ENCODE results near the gene CHRND.
"Not testable (repeated sequence)": the region's sequence is repeated elsewhere in the genome, so short reads cannot be mapped to it uniquely, and the experiment has no call there.

CHRND gene

DNA sequence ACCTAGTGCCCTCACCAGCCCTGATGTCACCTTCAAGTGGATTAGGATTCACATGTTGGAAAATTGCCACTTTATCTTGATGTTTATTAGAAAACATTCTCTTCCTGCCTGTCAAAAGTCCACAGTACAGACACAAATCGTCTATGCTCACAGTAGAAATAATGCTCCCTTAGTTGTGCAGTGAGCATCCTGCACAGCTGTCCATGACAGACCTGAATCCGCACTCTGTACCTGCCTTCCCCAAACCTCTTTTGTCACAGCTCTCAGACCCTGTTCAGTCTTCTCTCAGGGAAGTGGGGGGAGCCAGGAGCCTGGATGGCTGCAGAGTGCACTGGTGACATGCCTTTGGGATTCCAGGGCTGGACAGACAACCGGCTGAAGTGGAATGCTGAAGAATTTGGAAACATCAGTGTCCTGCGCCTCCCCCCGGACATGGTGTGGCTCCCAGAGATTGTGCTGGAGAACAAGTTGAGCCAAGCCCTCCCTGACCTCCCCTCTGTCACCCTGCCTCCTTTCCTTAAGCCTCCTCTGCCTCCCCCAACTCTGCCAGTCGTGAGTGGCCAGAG is 2.0 kb downstream of the CHRND start:
- no peak for DNase-seq (ENCODE audit: low spot score)

DNA sequence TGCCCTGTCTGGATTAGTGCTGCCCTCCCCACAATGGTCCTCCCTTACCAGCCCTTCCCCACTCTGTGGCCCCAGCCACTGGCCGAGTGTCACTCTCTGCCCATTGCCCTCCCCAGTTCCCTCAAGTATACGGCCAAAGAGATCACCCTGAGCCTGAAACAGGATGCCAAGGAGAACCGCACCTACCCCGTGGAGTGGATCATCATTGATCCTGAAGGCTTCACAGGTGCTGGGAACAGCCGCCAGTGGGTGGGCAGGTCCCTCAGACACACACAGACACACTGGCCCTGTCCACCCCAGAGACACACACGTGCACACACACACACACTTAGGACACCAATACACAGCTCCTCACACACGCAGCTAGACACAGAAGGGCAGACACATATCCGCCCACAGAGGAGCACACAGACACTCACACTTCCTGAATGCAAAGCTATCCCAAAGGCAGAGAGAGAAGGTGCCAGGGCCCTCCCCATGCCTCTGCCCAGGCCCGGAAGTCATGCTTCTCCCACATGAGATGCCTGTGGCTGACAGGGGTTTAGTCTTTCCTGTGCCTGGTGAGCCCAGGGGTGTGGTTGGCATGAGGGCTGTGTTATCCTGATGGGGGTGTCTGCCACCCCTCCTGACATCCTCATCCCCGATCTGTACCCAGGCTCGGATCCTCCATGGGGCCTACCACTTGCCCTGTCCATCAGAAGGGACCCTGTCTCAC is 2.9 kb downstream of the CHRND start:
- DNase-seq (ENCODE audit: low spot score): no peak

DNA sequence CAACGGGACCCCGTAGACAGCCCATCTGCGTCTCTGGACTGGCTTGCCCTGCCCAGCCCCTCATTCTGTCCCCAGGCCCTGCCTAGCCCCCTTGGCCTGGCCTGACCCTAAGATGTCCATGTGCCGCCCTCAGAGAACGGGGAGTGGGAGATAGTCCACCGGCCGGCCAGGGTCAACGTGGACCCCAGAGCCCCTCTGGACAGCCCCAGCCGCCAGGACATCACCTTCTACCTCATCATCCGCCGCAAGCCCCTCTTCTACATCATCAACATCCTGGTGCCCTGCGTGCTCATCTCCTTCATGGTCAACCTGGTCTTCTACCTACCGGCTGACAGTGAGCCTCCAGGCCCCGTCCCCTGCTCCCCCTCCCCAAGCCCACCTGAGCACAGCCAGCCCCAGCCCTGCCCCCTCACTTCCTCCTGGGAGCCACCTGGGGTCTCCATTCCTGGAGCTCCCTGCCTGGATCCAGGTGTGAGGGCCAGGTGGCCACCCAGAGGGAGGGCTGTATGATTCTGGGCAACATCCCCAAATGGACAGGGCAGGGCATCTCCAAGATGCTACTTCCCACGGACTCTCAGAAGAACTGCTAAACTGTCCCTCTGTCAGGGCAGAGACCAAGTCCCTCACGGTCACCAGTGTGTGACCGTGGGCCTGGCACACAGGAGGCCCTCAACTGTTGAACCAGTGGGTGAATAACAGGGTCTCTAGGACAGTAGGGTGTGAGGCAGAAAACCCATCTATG is 4.0 kb downstream of the CHRND start:
- DNase-seq (ENCODE audit: low spot score): no peak

DNA sequence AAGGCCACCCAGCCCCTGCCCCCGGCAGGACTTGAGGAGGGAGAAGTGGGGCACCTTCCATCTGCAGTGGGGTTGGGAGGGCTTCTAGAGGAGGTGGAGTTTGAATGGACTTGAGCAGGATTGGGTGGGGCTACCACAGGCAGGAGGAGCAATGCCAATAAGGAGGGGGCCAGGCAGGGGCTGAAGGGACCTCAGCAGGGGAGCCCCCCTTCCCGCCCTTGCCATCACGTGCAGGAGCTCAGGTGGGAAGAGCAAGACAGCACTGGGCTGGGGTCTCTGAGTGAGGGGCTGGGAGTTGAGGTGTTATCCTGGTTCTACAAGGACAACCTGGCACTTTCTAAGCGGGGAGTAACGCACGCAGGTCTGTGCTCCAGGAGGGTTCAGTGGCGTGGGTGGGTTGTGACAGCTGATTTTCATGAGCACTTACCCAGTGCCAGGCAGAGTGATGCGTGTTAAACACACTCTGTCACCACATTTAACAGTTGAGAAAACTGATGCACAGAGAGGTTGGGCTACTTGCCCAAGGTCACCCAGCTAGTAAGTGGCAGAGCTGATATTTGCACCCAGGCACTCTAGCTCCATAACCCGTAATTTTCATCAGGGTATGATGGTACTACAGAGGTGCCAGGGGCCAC is 4.8 kb downstream of the CHRND start:
- no peak for DNase-seq (ENCODE audit: low spot score)

DNA sequence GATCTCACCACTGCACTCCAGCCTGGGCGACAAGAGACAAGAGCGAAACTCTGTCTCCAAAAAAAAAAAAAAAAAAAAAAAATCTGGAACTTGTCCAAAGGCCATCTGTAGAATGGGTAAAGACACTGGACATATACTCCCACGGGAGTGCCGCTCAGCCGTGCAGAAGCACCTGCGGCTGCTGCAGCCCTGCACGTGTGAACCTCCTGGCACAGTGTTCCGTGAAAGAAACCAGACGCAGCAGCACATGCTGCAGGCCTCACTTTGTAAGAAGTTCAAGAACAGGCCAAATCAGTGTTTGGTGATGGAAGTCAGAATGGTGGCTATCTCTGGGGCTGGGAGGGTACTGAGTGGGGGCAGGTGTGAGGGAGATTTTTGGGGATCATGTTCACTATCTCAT is 6.5 kb downstream of the CHRND start:
- no peak for DNase-seq (ENCODE audit: low spot score)

DNA sequence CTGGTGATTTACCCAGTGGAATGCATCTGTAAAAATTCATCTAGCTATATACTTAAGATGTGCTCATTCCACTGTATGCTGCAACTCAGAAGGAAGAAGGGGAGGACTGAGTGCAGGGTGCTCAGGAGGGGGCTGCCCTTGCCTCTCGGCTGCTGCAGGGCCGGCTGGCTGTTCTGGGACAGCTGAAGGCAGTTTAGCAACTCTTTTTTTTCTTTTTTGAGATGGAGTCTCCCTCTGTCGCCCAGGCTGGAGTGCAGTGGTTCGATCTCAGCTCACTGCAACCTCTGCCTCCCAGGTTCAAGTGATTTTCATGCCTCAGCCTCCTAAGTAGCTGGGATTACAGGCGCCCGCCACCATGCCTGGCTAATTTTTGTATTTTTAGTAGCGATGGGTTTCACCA is 6.9 kb downstream of the CHRND start:
- not testable (repeated sequence) for DNase-seq (ENCODE audit: low spot score)

DNA sequence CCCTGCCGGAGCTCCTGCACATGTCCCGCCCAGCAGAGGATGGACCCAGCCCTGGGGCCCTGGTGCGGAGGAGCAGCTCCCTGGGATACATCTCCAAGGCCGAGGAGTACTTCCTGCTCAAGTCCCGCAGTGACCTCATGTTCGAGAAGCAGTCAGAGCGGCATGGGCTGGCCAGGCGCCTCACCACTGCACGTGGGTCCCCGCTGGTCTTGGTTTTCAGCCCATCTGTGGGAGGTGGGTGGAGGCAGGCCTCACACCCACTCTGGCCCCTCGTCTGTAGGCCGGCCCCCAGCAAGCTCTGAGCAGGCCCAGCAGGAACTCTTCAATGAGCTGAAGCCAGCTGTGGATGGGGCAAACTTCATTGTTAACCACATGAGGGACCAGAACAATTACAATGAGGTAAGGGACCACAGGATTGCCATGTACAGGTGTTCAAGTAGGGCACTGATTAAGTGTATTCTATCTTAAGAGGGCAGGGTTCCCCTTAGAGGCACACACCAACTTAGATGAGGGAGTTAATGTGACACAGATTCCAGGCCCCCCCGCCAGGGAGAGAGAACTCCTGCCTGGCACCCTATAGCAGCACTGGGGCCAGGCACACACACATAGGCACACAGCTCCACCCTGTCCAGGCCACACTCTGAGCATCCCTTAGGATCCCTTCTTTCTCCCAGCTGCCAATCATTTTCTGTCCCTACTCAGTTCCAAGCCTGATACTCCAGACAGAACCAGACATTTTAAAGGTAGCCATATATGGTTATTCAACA is 8.2 kb downstream of the CHRND start:
- DNase-seq (ENCODE audit: low spot score): no peak

DNA sequence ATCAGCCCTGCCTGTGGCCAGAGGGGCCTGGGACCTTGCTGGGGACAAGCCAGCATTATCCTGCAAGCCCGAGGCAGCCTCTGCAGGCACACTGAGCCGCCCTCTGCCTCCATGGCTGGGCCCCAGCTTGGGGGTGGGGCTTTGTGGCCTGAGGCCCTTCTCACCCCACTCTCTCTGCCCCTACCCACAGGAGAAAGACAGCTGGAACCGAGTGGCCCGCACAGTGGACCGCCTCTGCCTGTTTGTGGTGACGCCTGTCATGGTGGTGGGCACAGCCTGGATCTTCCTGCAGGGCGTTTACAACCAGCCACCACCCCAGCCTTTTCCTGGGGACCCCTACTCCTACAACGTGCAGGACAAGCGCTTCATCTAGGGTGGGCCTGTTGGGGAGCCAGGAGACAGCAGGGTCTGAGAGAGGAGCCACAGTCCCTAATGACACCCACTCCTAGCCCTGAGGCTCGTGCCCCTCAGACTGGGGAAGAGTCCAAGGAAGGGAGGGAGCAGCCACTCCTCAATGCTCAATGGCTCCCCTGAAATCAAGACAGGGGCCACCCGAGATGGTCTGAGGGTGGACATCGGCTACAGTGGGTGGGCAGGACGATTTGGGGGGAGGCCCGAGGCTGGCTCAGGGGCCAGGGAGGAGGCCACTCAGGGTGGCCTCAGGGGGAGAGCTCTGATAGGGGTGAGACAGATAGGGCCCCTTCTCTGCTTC is 9.1 kb downstream of the CHRND start:
- no peak for DNase-seq (ENCODE audit: low spot score)

DNA sequence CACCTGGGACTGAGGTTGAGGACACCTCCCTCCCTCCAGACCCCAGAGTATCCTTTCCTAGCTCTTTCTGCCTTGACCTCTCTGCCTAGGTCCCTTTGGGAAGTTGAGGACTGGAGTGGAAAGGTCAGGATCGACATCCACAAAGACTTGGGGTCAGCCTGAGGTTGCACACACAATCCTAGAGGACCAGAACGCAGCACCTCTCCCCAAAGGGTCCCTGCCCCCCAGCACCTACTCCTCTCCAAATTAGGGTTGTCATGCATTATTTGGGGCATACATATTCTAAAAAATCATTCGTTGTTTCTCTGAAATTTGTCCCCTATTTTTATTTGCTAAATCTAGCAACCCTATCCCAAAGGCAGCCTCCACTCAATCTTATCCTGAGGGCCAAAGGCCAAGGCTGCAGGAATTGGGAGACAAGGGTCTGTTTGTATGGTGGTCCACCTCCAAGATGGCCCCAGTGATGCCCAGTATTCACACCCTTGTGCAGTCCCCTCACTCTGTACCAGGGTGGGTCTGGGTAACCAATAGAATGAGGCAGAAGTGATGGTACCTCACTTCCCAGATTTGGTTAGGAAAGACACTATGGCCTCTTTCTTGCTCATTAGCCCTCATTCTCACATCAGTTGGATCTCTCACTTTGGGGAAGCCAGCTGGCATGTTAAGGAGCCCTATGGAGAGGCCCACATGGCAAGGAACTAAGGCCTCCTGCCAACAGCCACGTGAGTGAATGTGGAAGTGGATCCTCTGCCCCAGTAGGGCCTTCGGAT is 10.0 kb downstream of the CHRND start:
- no peak for DNase-seq (ENCODE audit: low spot score)

DNA sequence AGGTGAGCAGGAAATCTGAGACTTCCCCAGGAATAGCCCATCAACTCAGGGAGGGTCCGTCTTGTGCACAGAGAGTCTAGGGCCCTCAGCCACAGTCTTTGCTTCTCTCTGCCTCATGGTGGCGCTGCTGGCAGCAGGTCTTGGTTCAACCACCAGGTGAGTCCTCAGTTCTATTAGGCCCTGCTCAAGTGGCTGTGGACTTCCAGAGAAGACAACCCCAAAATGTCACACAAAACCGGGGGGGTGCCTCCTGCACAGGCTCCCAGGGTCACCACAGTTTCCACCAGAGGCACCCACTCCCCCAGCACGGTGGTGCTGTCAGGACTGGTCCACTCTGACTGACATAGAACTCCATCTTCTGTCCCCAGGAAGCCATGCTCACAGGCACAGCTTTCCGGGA is 11.1 kb downstream of the CHRND start:
- DNase-seq (ENCODE audit: low spot score): no peak

DNA sequence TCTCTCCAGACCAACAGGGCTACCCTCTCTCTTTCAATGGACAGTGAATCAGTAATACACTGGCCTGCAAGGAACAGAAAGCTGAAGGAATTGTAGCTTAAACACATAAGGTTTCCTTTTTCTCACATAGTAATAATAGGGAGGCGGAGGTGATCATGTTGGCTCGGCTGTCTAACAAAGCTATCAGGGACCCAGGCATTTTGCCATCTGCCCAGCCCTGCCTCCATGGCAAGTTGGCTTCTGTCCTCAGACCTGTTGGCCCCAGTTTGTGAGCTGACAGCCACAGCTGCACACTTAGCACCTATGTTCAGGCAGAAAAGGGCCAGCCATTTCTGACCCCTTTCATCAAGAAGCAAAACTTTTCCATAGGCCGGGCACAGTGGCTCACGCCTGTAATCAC is 11.5 kb downstream of the CHRND start:
- DNase-seq (ENCODE audit: low spot score): no peak

DNA sequence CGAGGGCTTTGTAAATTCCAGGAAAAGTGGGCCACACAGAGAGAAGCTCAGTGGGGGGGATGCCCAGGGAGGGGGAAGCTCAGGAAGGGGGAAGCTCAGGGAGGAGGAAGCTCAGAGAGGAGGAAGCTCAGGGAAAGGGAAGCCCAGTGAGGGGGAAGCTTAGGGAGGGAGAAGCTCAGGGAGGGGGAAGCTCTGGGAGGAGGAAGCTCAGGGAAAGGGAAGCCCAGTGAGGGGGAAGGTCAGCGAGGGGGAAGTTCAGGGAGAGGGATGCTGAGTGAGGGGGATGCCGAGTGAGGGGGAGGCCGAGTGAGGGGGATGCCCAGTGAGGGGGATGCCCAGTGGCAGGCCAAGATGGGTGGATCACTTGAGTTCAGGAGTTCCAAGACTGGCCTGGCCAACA is 12.7 kb downstream of the CHRND start:
- DNase-seq (ENCODE audit: low spot score): no peak

DNA sequence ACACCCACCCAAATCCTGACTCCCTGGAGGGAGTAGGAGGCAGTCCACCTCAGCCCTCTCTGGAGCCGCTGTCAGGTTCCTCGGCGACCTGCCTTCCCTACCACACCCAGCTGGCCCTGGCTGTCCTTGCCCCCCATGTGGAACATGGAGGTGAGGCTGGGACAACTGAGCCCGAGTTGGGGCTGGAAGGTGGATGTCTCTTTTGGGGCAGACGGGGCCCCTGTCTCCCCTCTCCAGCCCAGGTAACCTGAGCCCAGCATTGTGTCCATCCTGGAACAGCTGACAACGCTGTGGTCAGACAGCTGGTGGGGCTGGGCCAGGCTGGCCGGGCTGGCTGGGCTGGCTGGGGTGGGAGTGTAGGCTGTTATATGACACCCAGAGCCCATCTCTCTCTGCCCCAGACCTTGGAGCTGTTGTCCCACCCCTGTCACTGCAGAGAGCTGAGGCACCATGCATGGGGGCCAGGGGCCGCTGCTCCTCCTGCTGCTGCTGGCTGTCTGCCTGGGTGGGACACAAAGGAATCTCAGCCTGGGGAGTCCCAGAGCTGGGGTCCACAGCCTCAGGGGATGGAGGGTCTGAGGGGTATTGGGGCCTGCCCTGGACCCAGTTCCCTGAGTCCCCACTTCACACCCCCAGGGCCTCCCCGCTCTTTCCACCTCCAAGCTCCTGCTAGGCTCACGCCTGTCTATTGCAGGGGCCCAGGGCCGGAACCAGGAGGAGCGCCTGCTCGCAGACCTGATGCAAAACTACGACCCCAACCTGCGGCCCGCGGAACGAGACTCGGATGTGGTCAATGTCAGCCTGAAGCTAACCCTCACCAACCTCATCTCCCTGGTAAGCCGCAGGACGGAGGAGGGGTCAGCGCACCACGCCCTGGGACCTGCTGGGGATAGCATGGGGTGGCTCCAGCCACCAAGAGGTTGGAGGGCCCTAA is 13.6 kb downstream of the CHRND start, which contains the start of gene CHRNG:
CHRNG (plus strand) TSS at position 395 of the 934 bp plus-strand sequence; CDS start at position 451, 56 bp downstream.
- no peak for DNase-seq (ENCODE audit: low spot score)

DNA sequence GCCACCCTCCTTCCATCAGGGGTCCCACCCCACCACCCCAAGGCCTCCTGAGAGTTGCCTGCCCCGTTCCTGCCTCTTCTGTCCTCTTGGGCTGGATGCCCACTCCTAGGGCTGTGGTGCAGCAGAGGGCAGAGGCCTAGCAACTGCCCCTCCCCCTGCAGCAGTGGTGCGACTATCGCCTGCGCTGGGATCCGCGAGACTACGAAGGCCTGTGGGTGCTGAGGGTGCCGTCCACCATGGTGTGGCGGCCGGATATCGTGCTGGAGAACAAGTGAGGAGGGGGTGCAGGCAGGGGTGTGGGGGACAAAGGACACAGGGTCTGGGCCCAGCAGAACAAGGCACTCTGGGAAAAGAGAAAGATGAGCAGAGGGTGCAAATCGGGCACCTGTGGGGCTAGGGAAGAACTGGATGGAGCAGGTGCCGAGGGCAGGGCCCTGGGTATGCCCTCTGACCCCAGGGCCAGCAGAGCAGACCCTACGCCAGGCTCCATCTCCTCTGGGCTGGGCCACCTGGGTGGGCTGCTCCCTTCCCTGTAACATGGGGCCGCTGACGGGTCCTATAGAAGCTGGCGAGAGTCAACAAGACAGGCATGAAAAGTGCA is 14.6 kb downstream of the CHRND start:
- no peak for DNase-seq (ENCODE audit: low spot score)

DNA sequence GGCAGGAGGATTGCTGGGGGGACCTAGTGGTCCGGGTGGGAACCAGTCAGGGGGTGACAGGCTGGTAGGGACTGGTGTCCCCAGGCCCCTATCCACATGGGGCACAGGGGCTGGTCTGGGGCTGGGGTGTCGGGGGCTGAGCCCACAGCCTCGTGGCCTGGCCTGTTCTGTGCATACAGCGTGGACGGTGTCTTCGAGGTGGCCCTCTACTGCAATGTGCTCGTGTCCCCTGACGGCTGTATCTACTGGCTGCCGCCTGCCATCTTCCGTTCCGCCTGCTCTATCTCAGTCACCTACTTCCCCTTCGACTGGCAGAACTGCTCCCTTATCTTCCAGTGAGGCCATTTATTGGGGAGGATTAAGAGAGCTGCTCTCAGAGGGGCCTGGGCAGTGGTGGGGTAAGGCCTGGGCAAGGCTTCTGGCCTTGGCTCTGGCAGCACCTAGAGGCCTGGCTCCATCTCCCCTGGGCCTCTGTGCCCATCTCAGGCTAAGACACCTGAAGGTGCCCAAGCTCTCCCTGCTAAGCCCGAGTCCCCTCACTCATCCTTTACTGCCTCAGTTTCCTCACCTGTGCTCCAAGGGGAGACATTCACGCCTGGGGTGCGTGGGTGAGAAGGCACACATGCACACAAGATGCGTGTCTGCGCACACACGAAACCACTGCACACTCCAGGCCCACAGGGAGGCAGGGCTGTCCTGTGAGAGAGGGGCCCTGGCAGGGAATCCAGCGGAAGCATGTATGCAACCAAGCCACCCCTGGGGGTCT is 15.4 kb downstream of the CHRND start:
- no peak for DNase-seq (ENCODE audit: low spot score)

DNA sequence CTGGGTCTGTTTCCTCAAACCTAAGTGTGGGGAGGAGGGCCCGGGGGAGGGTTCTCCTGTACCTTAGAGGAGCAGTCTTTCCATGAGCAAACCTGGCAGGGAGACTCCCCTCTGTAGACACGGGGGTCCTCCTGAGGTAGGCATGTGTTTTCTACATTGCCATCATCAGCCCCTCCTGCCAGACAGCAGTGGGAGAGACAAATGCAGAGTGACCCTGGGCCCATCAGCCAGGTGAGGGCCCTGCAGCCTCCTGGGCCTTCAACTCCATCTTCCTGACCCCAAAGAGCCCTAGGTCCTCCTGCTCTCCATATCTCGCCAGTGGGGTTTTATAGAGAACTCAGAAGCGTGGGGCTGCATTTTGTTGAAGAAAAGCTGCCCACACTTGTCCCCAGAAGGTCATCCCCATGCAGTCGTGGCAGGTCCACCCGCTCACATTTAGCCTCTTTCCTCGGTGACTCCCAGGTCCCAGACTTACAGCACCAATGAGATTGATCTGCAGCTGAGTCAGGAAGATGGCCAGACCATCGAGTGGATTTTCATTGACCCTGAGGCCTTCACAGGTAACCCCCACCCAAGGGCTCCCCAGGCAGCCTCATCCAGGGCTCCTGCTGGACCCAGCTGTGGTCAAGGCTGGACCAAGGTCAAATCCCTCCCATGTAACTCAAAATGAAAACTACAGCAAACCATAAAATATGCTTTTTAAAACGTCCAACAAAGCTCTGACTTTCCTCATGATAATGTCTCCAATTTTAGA is 16.2 kb downstream of the CHRND start:
- DNase-seq (ENCODE audit: low spot score): no peak

DNA sequence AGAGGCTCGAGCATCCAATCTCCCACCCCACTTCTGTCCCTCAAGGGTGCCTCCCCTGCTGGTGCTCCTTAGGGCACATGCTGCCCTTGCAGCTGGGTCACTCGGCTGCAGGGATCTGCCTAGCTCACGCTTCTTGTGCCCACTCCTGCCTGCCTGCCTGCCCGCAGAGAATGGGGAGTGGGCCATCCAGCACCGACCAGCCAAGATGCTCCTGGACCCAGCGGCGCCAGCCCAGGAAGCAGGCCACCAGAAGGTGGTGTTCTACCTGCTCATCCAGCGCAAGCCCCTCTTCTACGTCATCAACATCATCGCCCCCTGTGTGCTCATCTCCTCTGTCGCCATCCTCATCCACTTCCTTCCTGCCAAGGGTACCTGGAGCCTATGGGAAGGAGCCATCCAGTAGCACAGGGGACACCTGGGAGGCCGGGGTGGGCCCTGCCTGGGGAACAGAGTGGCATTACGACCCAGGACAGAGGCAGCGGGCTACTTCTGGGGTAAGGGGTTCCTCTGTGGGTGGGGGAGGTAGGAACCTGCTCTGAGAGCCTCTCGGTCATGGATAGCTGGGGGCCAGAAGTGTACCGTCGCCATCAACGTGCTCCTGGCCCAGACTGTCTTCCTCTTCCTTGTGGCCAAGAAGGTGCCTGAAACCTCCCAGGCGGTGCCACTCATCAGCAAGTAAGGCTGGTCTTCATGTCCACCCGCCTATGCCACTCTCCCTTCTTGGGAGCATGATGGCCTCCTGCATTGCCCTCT is 16.9 kb downstream of the CHRND start:
- DNase-seq (ENCODE audit: low spot score): no peak
